Endothelial cell of umbilical vein (primary cell): ENCODE data around the gene CLDN14. TPM values are rescaled to one million over a fixed set of nuclear protein-coding genes. Genes with fewer than 3 reads are reported as not detected.

ENCODE experiments used
- BruUV-seq: library from RNA; stranded (reverse); fragments of 400-500 nt; replicated peaks from 2 replicates; lab custom pipeline; 2021; lab: Mats Ljungman, UMichigan
- CTCF ChIA-PET: fragments of 300-600, 350-600 bp; sonication (Branson Sonifier 250); formaldehyde crosslinking; loops from one replicate; lab custom pipeline; 2021; ENCODE audit warnings: antibody characterized with exemption, inconsistent platforms; lab: Charles Lee
- POLR2A ChIA-PET: fragments of 300-600, 350-600 bp; sonication (Branson Sonifier 250); formaldehyde crosslinking; loops from one replicate; lab custom pipeline; 2021; ENCODE audit warnings: antibody characterized with exemption, inconsistent platforms; lab: Charles Lee
- DNase-seq: peaks from one replicate; pipeline ENCODE4 v3.0.0-alpha.2; 2011; ENCODE audit warnings: low read depth, low spot score
- FAIRE-seq: peaks from 2 replicates; lab custom pipeline; 2011; peaks lifted over from hg19 to GRCh38; lab: Jason Lieb, UNC
- H2AFZ ChIP-seq: 2 replicates; pipeline ENCODE4 v1.6.0; 2012; ENCODE audit warnings: low read depth, low read length, control low read depth, inconsistent platforms
- H3K27ac ChIP-seq: 2 replicates; pipeline ENCODE4 v1.5.1; 2011; ENCODE audit warnings: low read depth, mild to moderate bottlenecking, control low read depth, low read length, moderate library complexity; ENCODE audit not compliant: insufficient read depth
- H3K27me3 ChIP-seq, 2 experiments: 2 replicates each; pipeline versions ENCODE4 v1.6.0 to v1.6.1; 2011; ENCODE audit warnings: low read length in 2 of 2, mixed read lengths in 1 of 2; ENCODE audit not compliant: control insufficient read depth in 2 of 2, insufficient read depth in 2 of 2
- H3K36me3 ChIP-seq, 2 experiments: 2 replicates in 1 of 2; 3 replicates in 1 of 2; pipeline ENCODE4 v1.5.1; 2011; ENCODE audit warnings: low read length in 2 of 2, mild to moderate bottlenecking in 1 of 2, moderate library complexity in 1 of 2; ENCODE audit not compliant: control insufficient read depth in 2 of 2, insufficient read depth in 2 of 2; ENCODE audit errors: extremely low read depth in 1 of 2
- H3K4me1 ChIP-seq: 3 replicates; pipeline ENCODE4 v1.5.1; 2011; ENCODE audit warnings: mild to moderate bottlenecking, low read length; ENCODE audit not compliant: control insufficient read depth, insufficient read depth; ENCODE audit errors: extremely low read depth
- H3K4me2 ChIP-seq: 2 replicates; pipeline ENCODE4 v1.6.1; 2011; ENCODE audit warnings: low read length, control low read depth, mixed read lengths; ENCODE audit not compliant: insufficient read depth
- H3K4me3 ChIP-seq, 3 experiments: fragments of 200-600 bp in 1 of 3; sonication (generic), shearing (Covaris generic) in 1 of 3; replicated peaks in 1 of 3; 2 replicates each; pipeline ENCODE4 v1.5.1; 2011 to 2016; ENCODE audit warnings: control low read depth in 3 of 3, low read length in 3 of 3, mild to moderate bottlenecking in 2 of 3, inconsistent platforms in 1 of 3, low read depth in 1 of 3, moderate library complexity in 1 of 3; ENCODE audit not compliant: insufficient read depth in 1 of 3
- H3K79me2 ChIP-seq: 2 replicates; pipeline ENCODE4 v1.6.0; 2012; ENCODE audit warnings: low read length, inconsistent platforms; ENCODE audit not compliant: control insufficient read depth, insufficient read depth
- H3K9ac ChIP-seq: replicated peaks from 2 replicates; pipeline ENCODE3; 2011; ENCODE audit warnings: low read length, control low read depth; ENCODE audit not compliant: insufficient read depth; ENCODE audit errors: extremely low read depth
- H3K9me1 ChIP-seq: replicated peaks from 3 replicates; pipeline ENCODE4 v1.6.0; 2011; ENCODE audit warnings: mild to moderate bottlenecking, low read length; ENCODE audit not compliant: control insufficient read depth, insufficient read depth; ENCODE audit errors: extremely low read depth
- H3K9me3 ChIP-seq: replicated peaks from 2 replicates; pipeline ENCODE4 v1.5.1; 2012; ENCODE audit warnings: low read length, inconsistent platforms; ENCODE audit not compliant: control insufficient read depth, insufficient read depth
- H4K20me1 ChIP-seq: replicated peaks from 2 replicates; pipeline ENCODE3; 2011; ENCODE audit warnings: mild to moderate bottlenecking, low read length; ENCODE audit not compliant: control insufficient read depth, insufficient read depth; ENCODE audit errors: extremely low read depth
- CTCF ChIP-seq, 2 donors: IDR thresholded peaks; 1 replicate in 1 of 2; 2 replicates in 1 of 2; pipeline ENCODE4 v1.5.1; 2011; ENCODE audit warnings: low read length in 2 of 2, mild to moderate bottlenecking in 2 of 2, moderate library complexity in 2 of 2, control low read depth in 1 of 2, inconsistent platforms in 1 of 2, low read depth in 1 of 2; ENCODE audit not compliant: insufficient read depth in 1 of 2; ENCODE audit errors: extremely low read depth in 1 of 2
- JUN ChIP-seq: IDR thresholded peaks from 2 replicates; pipeline ENCODE4 v1.6.1; 2011; ENCODE audit warnings: borderline replicate concordance, low read depth; ENCODE audit not compliant: insufficient read length, insufficient read depth
- dilution Hi-C: fragments of 300-500 bp; cut with MboI; formaldehyde crosslinking; loops from one replicate; pipeline ENCODE4 v1.15.0; 2019; ENCODE audit warnings: low sequenced_read_pairs; ENCODE audit not compliant: extremely low pct_ligation_motif_present
- intact Hi-C: fragments of 100-400 bp; cut with micrococcal nuclease; formaldehyde crosslinking; loops from one replicate; pipeline ENCODE4 v1.10.0; 2022
- polyA plus RNA-seq, 4 experiments: library from polyadenylated mRNA; depleted of rRNA in 3 of 4; stranded (reverse) in 3 of 4; unstranded in 1 of 4; fragments of >200 nt; gene quantifications; 2 replicates each; pipeline versions ENCODE4 v1.2.1 to v1.2.3, GENCODE V29; 2011 to 2012; ENCODE audit warnings: missing spikeins in 1 of 4
- total RNA-seq: library from RNA; stranded (reverse); gene quantifications from 2 replicates; pipeline ENCODE4 v1.2.3, GENCODE V29; 2021

The CLDN14 gene
- total and polyA plus RNA-seq, 2 donors (not counting 3 experiments of a cell fraction or from before 2014, with no cell fraction given): 1.0 to 2.5 TPM

- dilution Hi-C loops: no loop called here
Measured at GRCh38 chr21:36422279-36423098, 57.4 kb downstream of the CLDN14 start.

More at GRCh38 chr21:36422279-36423098, 57.4 kb downstream of the CLDN14 start:
- Histone ChIP-seq H3K9me1 (no peaks in the 10 kb centered on the region), H3K9me3 (no peaks in the 10 kb centered on the region), H3K27me3 (no peaks in the 10 kb centered on the region), H3K4me2 (no peak overlapping the region), H3K79me2 (no peaks in the 10 kb centered on the region), H3K36me3 (no peaks in the 10 kb centered on the region), H3K4me3 (no peak overlapping the region), H2AFZ (peak overlapping the region; percentile 61), H3K4me1 (peaks cover 2% of the 10 kb centered on the region), H3K27ac (peak overlapping the region; percentile 50), H3K9ac (no peak overlapping the region), H4K20me1 (no peaks in the 10 kb centered on the region)
- peak; percentile 88 for FAIRE-seq
- POLR2A ChIA-PET: interaction anchor here (0.7 kb wide), 1 partner anchor 8 kb away, joined by 3 read pairs; no protein-coding TSS in a partner anchor
- CTCF ChIA-PET: interaction anchor here (0.6 to 2.4 kb wide), 24 partner anchors 12 to 504 kb away, joined by 3 to 15 read pairs (median 4); partner anchors contain the start of gene CLDN14
- DNase-seq: peak; percentile 77
- intact Hi-C loops: loop anchor here (5.0 kb wide), 3 partner anchors 220 to 440 kb away; no protein-coding TSS in a partner anchor
- TF ChIP-seq CTCF (IDR thresholded peaks at IDR 0.05; ENCODE audit: extremely low read depth in 1 of 2, insufficient read depth in 1 of 2, low read depth in 1 of 2, low read length in 2 of 2) (peak; percentile 85 to 92), JUN (no peak)
- no TSS peak for BruUV-seq
